ENCODE measurements around the gene ACSL5. TPM values are rescaled to one million over a fixed set of nuclear protein-coding genes. Genes with fewer than 3 reads are reported as not detected.

Gene ACSL5
- total and polyA plus RNA-seq, 10 of the 15 experiments (the other 5 are each of a cell fraction or from before 2014, with no cell fraction given): 22.3 to 57.0 (median 46.4) TPM

- POLR2A ChIA-PET: interaction anchor here (1.1 kb wide), 1 partner anchor 18 kb away, joined by 5 read pairs; no protein-coding TSS in a partner anchor
- RAD21 ChIA-PET (ENCODE audit: unreplicated experiment): no interaction called here
- Histone ChIP-seq H3K9me3 (replicated peaks; ENCODE audit: control insufficient read depth, insufficient read depth, low read length) (no peaks in the 10 kb centered on the region; the same call in 2 of the 3 replicates), H3K27me3 (replicated peaks in 1 of 2; ENCODE audit: control insufficient read depth in 2 of 2, insufficient read depth in 2 of 2, low read length in 1 of 2) (no peaks in the 10 kb centered on the region), H3K9ac (ENCODE audit: control insufficient read depth, insufficient read depth, low read length) (no peak overlapping the region), H3K79me2 (ENCODE audit: control insufficient read depth, insufficient read depth, low read length) (no peaks in the 10 kb centered on the region), H3K36me3 (ENCODE audit: control insufficient read depth in 2 of 2, insufficient read depth in 2 of 2, low read length in 1 of 2) (peaks cover 4 to 22% of the 10 kb centered on the region in 2 experiments), H3K4me3 (no peak overlapping the region), H3K27ac (ENCODE audit: control insufficient read depth, insufficient read depth) (no peak overlapping the region), H4K20me1 (ENCODE audit: control insufficient read depth, insufficient read depth) (no peaks in the 10 kb centered on the region), H3K4me1 (ENCODE audit: control insufficient read depth, insufficient read depth, low read length) (no peaks in the 10 kb centered on the region), H2AFZ (ENCODE audit: control insufficient read depth, low read depth, low read length) (no peak overlapping the region), H3K4me2 (ENCODE audit: control insufficient read depth, insufficient read depth) (no peak overlapping the region)
- no peak for FAIRE-seq
- intact Hi-C loops (cut with micrococcal nuclease; ENCODE audit: unreplicated experiment): no loop called here
- DNase-seq (ENCODE audit: low read depth, low spot score): no peak
- ATAC-seq: no peak
- in situ Hi-C loops (cut with MboI): no loop called here
- CTCF ChIA-PET: no interaction called here
- WGBS (ENCODE audit: insufficient coverage, insufficient replicate concordance, low lambda C conversion rate, missing lambda C conversion rate): 100% methylated on average over 1 of the region's 1 CpG
- TF ChIP-seq, protein P1, sequence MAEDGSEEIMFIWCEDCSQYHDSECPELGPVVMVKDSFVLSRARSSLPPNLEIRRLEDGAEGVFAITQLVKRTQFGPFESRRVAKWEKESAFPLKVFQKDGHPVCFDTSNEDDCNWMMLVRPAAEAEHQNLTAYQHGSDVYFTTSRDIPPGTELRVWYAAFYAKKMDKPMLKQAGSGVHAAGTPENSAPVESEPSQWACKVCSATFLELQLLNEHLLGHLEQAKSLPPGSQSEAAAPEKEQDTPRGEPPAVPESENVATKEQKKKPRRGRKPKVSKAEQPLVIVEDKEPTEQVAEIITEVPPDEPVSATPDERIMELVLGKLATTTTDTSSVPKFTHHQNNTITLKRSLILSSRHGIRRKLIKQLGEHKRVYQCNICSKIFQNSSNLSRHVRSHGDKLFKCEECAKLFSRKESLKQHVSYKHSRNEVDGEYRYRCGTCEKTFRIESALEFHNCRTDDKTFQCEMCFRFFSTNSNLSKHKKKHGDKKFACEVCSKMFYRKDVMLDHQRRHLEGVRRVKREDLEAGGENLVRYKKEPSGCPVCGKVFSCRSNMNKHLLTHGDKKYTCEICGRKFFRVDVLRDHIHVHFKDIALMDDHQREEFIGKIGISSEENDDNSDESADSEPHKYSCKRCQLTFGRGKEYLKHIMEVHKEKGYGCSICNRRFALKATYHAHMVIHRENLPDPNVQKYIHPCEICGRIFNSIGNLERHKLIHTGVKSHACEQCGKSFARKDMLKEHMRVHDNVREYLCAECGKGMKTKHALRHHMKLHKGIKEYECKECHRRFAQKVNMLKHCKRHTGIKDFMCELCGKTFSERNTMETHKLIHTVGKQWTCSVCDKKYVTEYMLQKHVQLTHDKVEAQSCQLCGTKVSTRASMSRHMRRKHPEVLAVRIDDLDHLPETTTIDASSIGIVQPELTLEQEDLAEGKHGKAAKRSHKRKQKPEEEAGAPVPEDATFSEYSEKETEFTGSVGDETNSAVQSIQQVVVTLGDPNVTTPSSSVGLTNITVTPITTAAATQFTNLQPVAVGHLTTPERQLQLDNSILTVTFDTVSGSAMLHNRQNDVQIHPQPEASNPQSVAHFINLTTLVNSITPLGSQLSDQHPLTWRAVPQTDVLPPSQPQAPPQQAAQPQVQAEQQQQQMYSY (CRISPR knock-in tag; IDR thresholded peaks at IDR 0.05): no peak
- TF ChIP-seq SRF (IDR thresholded peaks at IDR 0.05; ENCODE audit: low read depth in 2 of 2, low read length in 2 of 2) (no peak), EGR1 (IDR thresholded peaks at IDR 0.05; ENCODE audit: borderline replicate concordance in 1 of 2, low read depth in 2 of 2, low read length in 2 of 2) (no peak), BACH1 (IDR thresholded peaks at IDR 0.05; ENCODE audit: borderline replicate concordance) (no peak), TCF12 (IDR thresholded peaks at IDR 0.05; ENCODE audit: low read depth, low read length) (no peak), CBX3 (IDR thresholded peaks at IDR 0.05; ENCODE audit: borderline replicate concordance, low read depth) (no peak), HDGF (IDR thresholded peaks at IDR 0.05) (no peak), RAD21 (IDR thresholded peaks at IDR 0.05; ENCODE audit: insufficient read depth, low read depth, low read length) (no peak), KDM1A (IDR thresholded peaks at IDR 0.05; ENCODE audit: borderline replicate concordance) (no peak), MAX (IDR thresholded peaks at IDR 0.05; ENCODE audit: low read depth, low read length) (no peak), RB1 (IDR thresholded peaks at IDR 0.05; ENCODE audit: borderline replicate concordance) (no peak), POLR2AphosphoS2 (IDR thresholded peaks at IDR 0.05; ENCODE audit: low read depth, low read length) (no peak), YY1 (IDR thresholded peaks at IDR 0.05; ENCODE audit: low read depth, low read length) (no peak)
- SMC1A ChIA-PET (ENCODE audit: uncharacterized antibody, unreplicated experiment): interaction anchor here (1.3 kb wide), 1 partner anchor 21 kb away, joined by 3 read pairs; no protein-coding TSS in a partner anchor
- no TSS peak for BruUV-seq (replicated peaks)
These were observed 33.8 kb downstream of the ACSL5 start for GRCh38 chr10:112407696-112408095.

All from GM12878 (cell line).